Measurements from ENCODE around the gene MAP2K2.

DNA sequence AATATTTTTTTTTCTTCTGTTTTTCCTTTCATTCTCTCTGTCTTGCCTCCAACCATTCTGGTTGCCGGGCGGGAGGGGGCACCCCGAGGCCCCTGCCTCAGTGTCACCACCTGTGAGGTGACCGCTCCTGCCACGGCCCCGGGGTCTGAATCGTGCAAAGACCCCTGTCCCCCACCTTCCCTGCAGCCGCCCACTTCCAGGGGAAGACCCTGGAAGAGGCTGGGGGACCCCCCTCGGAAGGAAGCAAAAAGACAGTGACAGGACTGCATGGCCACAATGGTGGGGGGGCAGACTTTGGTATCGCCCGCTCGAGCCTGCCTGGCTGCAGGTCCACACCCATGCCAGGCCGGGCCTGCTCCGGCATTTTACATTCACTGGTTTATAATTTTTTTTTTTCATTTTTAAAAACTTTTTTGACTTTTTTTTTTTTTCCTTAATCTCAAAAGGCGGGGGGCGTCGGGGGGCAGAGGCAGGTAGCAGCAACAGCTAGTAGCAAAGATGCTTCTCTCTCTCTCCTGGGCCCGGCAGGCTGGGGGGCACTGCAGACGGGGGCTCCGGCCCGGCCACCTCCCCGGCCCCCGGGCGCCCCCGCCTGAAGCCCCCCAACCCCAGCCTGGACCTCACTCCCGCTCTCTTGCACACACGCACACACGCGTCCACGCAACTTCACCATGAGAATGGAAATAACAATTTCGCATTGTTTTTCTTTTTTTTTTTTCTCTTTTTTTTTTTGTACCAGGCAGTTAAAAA, 79.8 kb downstream of the MAP2K2 start:
- TF ChIP-seq POLR2AphosphoS5 (IDR thresholded peaks at IDR 0.05; ENCODE audit: borderline replicate concordance, low read depth, low read length) (no peak), EZH2 (IDR thresholded peaks at IDR 0.05) (no peak)

All from SK-N-MC (cell line).